ENCODE results near the gene USB1.

Gene USB1

DNA sequence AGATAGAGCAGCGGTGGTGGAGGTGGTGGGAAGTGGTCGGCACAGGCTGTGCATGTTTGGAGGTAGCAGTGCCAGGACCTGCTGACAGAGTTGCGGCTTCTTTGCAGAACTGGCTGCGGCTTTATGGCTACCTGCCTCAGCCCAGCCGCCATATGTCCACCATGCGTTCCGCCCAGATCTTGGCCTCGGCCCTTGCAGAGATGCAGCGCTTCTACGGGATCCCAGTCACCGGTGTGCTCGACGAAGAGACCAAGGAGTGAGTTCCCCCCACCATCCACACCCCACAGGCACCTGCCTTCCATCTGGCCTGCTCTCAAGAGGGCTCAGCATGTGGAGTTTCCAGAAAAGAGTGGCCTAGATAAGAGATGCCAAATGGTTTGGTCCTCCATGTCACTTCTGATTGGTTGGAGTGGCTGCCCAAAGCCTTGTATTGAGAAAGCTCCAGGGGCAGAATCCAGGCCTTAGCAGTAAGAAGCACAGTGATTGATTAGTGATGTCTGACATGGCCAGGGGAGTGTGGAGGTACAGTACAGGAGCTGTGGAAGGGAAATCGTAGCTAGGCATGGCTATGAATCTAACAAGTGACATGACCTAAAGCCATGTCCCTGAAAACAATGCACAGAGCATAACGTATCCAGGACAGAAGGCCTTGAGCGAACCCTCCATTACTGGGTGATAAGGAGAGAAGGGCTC lies 36.3 kb downstream of the USB1 start:
- H3K4me3 ChIP-seq (ENCODE audit: low read depth, low read length), result no peak overlapping the region
- TF ChIP-seq, protein P1, sequence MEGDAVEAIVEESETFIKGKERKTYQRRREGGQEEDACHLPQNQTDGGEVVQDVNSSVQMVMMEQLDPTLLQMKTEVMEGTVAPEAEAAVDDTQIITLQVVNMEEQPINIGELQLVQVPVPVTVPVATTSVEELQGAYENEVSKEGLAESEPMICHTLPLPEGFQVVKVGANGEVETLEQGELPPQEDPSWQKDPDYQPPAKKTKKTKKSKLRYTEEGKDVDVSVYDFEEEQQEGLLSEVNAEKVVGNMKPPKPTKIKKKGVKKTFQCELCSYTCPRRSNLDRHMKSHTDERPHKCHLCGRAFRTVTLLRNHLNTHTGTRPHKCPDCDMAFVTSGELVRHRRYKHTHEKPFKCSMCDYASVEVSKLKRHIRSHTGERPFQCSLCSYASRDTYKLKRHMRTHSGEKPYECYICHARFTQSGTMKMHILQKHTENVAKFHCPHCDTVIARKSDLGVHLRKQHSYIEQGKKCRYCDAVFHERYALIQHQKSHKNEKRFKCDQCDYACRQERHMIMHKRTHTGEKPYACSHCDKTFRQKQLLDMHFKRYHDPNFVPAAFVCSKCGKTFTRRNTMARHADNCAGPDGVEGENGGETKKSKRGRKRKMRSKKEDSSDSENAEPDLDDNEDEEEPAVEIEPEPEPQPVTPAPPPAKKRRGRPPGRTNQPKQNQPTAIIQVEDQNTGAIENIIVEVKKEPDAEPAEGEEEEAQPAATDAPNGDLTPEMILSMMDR (IDR thresholded peaks at IDR 0.05; ENCODE audit: low read depth, low read length, missing control alignments), result no peak
- DNase-seq (ENCODE audit: low read depth), result no peak

DNA sequence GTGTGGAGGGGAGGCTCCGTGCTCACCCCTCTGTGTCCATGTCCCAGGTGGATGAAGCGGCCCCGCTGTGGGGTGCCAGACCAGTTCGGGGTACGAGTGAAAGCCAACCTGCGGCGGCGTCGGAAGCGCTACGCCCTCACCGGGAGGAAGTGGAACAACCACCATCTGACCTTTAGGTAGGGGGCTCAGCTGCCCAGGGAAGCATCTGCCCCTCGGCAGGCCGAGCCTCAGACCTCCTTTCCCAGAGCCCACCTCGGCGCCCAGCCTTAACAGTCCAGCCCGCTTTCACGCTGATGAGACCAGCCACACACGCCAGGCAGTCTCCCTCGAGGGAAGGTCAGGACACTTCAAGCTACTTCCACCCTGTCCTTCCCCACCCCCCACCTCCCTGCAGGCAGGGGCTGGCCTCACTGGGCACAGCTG lies 37.0 kb downstream of the USB1 start:
- no peak overlapping the region for H3K4me3 ChIP-seq (ENCODE audit: low read depth, low read length)
- DNase-seq (ENCODE audit: low read depth), result no peak
- TF ChIP-seq, protein P1 (IDR thresholded peaks at IDR 0.05; ENCODE audit: low read depth, low read length, missing control alignments), result no peak

DNA sequence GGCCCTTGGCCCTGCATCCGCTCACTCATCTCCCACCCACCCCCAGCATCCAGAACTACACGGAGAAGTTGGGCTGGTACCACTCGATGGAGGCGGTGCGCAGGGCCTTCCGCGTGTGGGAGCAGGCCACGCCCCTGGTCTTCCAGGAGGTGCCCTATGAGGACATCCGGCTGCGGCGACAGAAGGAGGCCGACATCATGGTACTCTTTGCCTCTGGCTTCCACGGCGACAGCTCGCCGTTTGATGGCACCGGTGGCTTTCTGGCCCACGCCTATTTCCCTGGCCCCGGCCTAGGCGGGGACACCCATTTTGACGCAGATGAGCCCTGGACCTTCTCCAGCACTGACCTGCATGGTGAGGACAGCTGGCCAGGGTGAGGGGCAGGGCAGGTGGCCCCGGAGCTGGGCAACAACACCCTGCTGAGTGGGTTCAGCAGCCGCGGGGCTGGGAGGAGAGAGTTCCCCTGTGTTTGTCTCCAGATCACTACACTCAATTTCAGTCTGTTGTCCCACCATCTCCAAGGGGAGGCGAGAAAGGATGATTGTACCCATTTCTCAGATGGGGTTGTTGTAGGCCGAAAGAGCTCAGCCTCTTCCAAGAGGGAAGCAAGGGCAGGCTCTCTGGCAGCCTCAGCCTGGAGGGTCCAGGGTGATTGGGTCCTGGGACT lies 38.8 kb downstream of the USB1 start:
- TF ChIP-seq, protein P1 (IDR thresholded peaks at IDR 0.05; ENCODE audit: low read depth, low read length, missing control alignments), result no peak
- H3K4me3 ChIP-seq (ENCODE audit: low read depth, low read length), result no peak overlapping the region
- DNase-seq (ENCODE audit: low read depth), result no peak

DNA sequence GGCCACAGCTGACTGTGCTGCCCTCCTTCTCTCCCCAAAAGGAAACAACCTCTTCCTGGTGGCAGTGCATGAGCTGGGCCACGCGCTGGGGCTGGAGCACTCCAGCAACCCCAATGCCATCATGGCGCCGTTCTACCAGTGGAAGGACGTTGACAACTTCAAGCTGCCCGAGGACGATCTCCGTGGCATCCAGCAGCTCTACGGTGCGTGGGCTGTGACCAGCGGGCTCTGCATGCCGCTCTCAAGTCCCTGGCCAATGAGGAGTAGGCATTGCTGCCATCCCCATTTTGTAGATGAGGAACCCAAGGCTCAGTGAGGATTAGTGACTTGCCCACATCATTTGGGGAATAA lies 39.3 kb downstream of the USB1 start:
- TF ChIP-seq, protein P1 (IDR thresholded peaks at IDR 0.05; ENCODE audit: low read depth, low read length, missing control alignments), result no peak
- H3K4me3 ChIP-seq (ENCODE audit: low read depth, low read length), result no peak overlapping the region
- no peak for DNase-seq (ENCODE audit: low read depth)

DNA sequence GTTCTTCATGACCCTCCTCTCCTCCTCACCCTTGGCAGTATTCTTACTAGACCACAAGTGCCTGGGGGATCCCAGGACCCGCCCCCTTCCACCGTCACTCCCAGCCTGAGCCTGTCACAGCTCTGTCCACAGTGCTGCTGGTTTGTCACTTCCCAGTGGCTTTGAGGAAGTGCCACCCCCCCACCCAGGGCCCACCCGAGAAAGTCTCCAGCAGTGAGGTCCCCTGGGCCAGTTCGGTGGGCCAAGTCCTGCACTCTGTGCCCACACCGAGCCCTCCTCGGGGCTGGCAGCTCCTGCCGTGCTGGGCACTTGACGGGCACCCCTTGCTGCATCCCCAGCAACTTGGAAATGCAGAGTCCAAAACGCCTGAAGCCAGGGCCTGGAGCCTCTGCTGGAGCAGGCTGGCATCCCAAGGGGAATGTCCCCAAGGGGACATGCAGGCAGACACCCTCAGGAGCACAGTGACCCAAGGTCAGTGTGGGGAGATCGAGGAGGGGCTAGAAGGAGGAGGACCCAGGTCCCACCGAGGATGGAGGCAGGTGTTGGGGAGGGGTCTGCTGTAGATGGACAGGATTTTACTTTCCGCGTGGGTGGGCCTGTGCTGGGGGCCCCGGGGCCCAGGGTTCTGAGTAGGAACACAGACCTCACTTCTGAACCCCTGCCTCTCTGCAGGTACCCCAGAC lies 39.9 kb downstream of the USB1 start:
- DNase-seq (ENCODE audit: low read depth), result no peak
- no peak overlapping the region for H3K4me3 ChIP-seq (ENCODE audit: low read depth, low read length)
- TF ChIP-seq, protein P1 (IDR thresholded peaks at IDR 0.05; ENCODE audit: low read depth, low read length, missing control alignments), result no peak

DNA sequence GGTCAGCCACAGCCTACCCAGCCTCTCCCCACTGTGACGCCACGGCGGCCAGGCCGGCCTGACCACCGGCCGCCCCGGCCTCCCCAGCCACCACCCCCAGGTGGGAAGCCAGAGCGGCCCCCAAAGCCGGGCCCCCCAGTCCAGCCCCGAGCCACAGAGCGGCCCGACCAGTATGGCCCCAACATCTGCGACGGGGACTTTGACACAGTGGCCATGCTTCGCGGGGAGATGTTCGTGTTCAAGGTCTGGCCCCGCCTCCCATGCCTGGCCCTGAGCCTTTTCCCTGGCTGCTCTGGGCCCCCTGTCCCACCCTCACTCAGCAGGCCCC lies 40.4 kb downstream of the USB1 start:
- TF ChIP-seq, protein P1 (IDR thresholded peaks at IDR 0.05; ENCODE audit: low read depth, low read length, missing control alignments), result no peak
- no peak for DNase-seq (ENCODE audit: low read depth)
- H3K4me3 ChIP-seq (ENCODE audit: low read depth, low read length), result no peak overlapping the region

Data from GM12864 (cell line).